ENCODE data around the gene CACNA2D3.

The CACNA2D3 gene

GRCh38 chr3:54685213-54685612, 562.9 kb downstream of the CACNA2D3 start:
- H3K4me1 ChIP-seq (ENCODE audit: control insufficient read depth in 2 of 2, insufficient read depth in 2 of 2, low read length in 2 of 2), result no peaks in the 10 kb centered on the region
- H3K4me3 ChIP-seq (ENCODE audit: low read length in 2 of 2), result no peak overlapping the region
- H3K9ac ChIP-seq (ENCODE audit: low read depth in 1 of 2, low read length in 2 of 2), result no peak overlapping the region
- no peaks in the 10 kb centered on the region for H3K9me3 ChIP-seq (ENCODE audit: control insufficient read depth in 2 of 2, low read length in 2 of 2)
- no peaks in the 10 kb centered on the region for H3K27me3 ChIP-seq (ENCODE audit: control insufficient read depth in 2 of 2, insufficient read depth in 2 of 2, low read length in 2 of 2)
- no peak overlapping the region for H3K27ac ChIP-seq (ENCODE audit: low read depth in 2 of 2, low read length in 2 of 2)
- H3K36me3 ChIP-seq (ENCODE audit: control insufficient read depth in 2 of 2, insufficient read depth in 2 of 2, low read length in 2 of 2), result no peaks in the 10 kb centered on the region

GRCh38 chr3:54691289-54691771, 569.0 kb downstream of the CACNA2D3 start:
- no peak overlapping the region for H3K9ac ChIP-seq (ENCODE audit: low read depth in 1 of 2, low read length in 2 of 2)
- no peaks in the 10 kb centered on the region for H3K9me3 ChIP-seq (ENCODE audit: control insufficient read depth in 2 of 2, low read length in 2 of 2)
- H3K36me3 ChIP-seq (ENCODE audit: control insufficient read depth in 2 of 2, insufficient read depth in 2 of 2, low read length in 2 of 2), result no peaks in the 10 kb centered on the region
- no peaks in the 10 kb centered on the region for H3K27me3 ChIP-seq (ENCODE audit: control insufficient read depth in 2 of 2, insufficient read depth in 2 of 2, low read length in 2 of 2)
- no peak overlapping the region for H3K27ac ChIP-seq (ENCODE audit: low read depth in 2 of 2, low read length in 2 of 2)
- H3K4me3 ChIP-seq (ENCODE audit: low read length in 2 of 2), result no peak overlapping the region
- no peaks in the 10 kb centered on the region for H3K4me1 ChIP-seq (ENCODE audit: control insufficient read depth in 2 of 2, insufficient read depth in 2 of 2, low read length in 2 of 2)

- no peak overlapping the region for H3K9ac ChIP-seq (ENCODE audit: low read depth in 1 of 2, low read length in 2 of 2)
Observed at GRCh38 chr3:54696313-54696712, 574.0 kb downstream of the CACNA2D3 start.

GRCh38 chr3:54698054-54698453, 575.7 kb downstream of the CACNA2D3 start:
- Histone ChIP-seq H3K27me3 (ENCODE audit: control insufficient read depth in 2 of 2, insufficient read depth in 2 of 2, low read length in 2 of 2) (no peaks in the 10 kb centered on the region), H3K4me3 (ENCODE audit: low read length in 2 of 2) (no peak overlapping the region), H3K4me1 (ENCODE audit: control insufficient read depth in 2 of 2, insufficient read depth in 2 of 2, low read length in 2 of 2) (no peaks in the 10 kb centered on the region), H3K9me3 (ENCODE audit: control insufficient read depth in 2 of 2, low read length in 2 of 2) (no peaks in the 10 kb centered on the region), H3K9ac (ENCODE audit: low read depth in 1 of 2, low read length in 2 of 2) (no peak overlapping the region), H3K36me3 (ENCODE audit: control insufficient read depth in 2 of 2, insufficient read depth in 2 of 2, low read length in 2 of 2) (no peaks in the 10 kb centered on the region), H3K27ac (ENCODE audit: low read depth in 2 of 2, low read length in 2 of 2) (no peak overlapping the region)

More at GRCh38 chr3:54696313-54696712, 574.0 kb downstream of the CACNA2D3 start:
- H3K4me1 ChIP-seq (ENCODE audit: control insufficient read depth in 2 of 2, insufficient read depth in 2 of 2, low read length in 2 of 2), result no peaks in the 10 kb centered on the region
- no peaks in the 10 kb centered on the region for H3K36me3 ChIP-seq (ENCODE audit: control insufficient read depth in 2 of 2, insufficient read depth in 2 of 2, low read length in 2 of 2)
- H3K27me3 ChIP-seq (ENCODE audit: control insufficient read depth in 2 of 2, insufficient read depth in 2 of 2, low read length in 2 of 2), result no peaks in the 10 kb centered on the region
- no peak overlapping the region for H3K4me3 ChIP-seq (ENCODE audit: low read length in 2 of 2)
- H3K9me3 ChIP-seq (ENCODE audit: control insufficient read depth in 2 of 2, low read length in 2 of 2), result no peaks in the 10 kb centered on the region
- H3K27ac ChIP-seq (ENCODE audit: low read depth in 2 of 2, low read length in 2 of 2), result no peak overlapping the region

GRCh38 chr3:54703923-54704322, 581.6 kb downstream of the CACNA2D3 start:
- no peak overlapping the region for H3K4me3 ChIP-seq (ENCODE audit: low read length in 2 of 2)
- H3K9me3 ChIP-seq (ENCODE audit: control insufficient read depth in 2 of 2, low read length in 2 of 2), result no peaks in the 10 kb centered on the region
- no peaks in the 10 kb centered on the region for H3K27me3 ChIP-seq (ENCODE audit: control insufficient read depth in 2 of 2, insufficient read depth in 2 of 2, low read length in 2 of 2)
- H3K4me1 ChIP-seq (ENCODE audit: control insufficient read depth in 2 of 2, insufficient read depth in 2 of 2, low read length in 2 of 2), result no peaks in the 10 kb centered on the region
- no peak overlapping the region for H3K9ac ChIP-seq (ENCODE audit: low read depth in 1 of 2, low read length in 2 of 2)
- H3K36me3 ChIP-seq (ENCODE audit: control insufficient read depth in 2 of 2, insufficient read depth in 2 of 2, low read length in 2 of 2), result no peaks in the 10 kb centered on the region
- no peak overlapping the region for H3K27ac ChIP-seq (ENCODE audit: low read depth in 2 of 2, low read length in 2 of 2)

- H3K27ac ChIP-seq (ENCODE audit: low read depth in 2 of 2, low read length in 2 of 2), result no peak overlapping the region
- no peaks in the 10 kb centered on the region for H3K9me3 ChIP-seq (ENCODE audit: control insufficient read depth in 2 of 2, low read length in 2 of 2)
- H3K4me3 ChIP-seq (ENCODE audit: low read length in 2 of 2), result no peak overlapping the region
- no peaks in the 10 kb centered on the region for H3K4me1 ChIP-seq (ENCODE audit: control insufficient read depth in 2 of 2, insufficient read depth in 2 of 2, low read length in 2 of 2)
- no peak overlapping the region for H3K9ac ChIP-seq (ENCODE audit: low read depth in 1 of 2, low read length in 2 of 2)
- H3K27me3 ChIP-seq (ENCODE audit: control insufficient read depth in 2 of 2, insufficient read depth in 2 of 2, low read length in 2 of 2), result no peaks in the 10 kb centered on the region
- H3K36me3 ChIP-seq (ENCODE audit: control insufficient read depth in 2 of 2, insufficient read depth in 2 of 2, low read length in 2 of 2), result no peaks in the 10 kb centered on the region
Observed at GRCh38 chr3:54705730-54706129, 583.4 kb downstream of the CACNA2D3 start.

GRCh38 chr3:54706738-54707137, 584.4 kb downstream of the CACNA2D3 start:
- no peaks in the 10 kb centered on the region for H3K9me3 ChIP-seq (ENCODE audit: control insufficient read depth in 2 of 2, low read length in 2 of 2)
- H3K4me1 ChIP-seq (ENCODE audit: control insufficient read depth in 2 of 2, insufficient read depth in 2 of 2, low read length in 2 of 2), result peaks cover 4% of the 10 kb centered on the region in 2 donors
- no peaks in the 10 kb centered on the region for H3K36me3 ChIP-seq (ENCODE audit: control insufficient read depth in 2 of 2, insufficient read depth in 2 of 2, low read length in 2 of 2)
- no peak overlapping the region for H3K4me3 ChIP-seq (ENCODE audit: low read length in 2 of 2)
- H3K27me3 ChIP-seq (ENCODE audit: control insufficient read depth in 2 of 2, insufficient read depth in 2 of 2, low read length in 2 of 2), result no peaks in the 10 kb centered on the region
- no peak overlapping the region for H3K9ac ChIP-seq (ENCODE audit: low read depth in 1 of 2, low read length in 2 of 2)
- H3K27ac ChIP-seq (ENCODE audit: low read depth in 2 of 2, low read length in 2 of 2), result no peak overlapping the region

- Histone ChIP-seq H3K4me3 (ENCODE audit: low read length in 2 of 2) (no peak overlapping the region), H3K9ac (ENCODE audit: low read depth in 1 of 2, low read length in 2 of 2) (no peak overlapping the region), H3K27me3 (ENCODE audit: control insufficient read depth in 2 of 2, insufficient read depth in 2 of 2, low read length in 2 of 2) (no peaks in the 10 kb centered on the region), H3K4me1 (ENCODE audit: control insufficient read depth in 2 of 2, insufficient read depth in 2 of 2, low read length in 2 of 2) (peaks cover 4 to 8% of the 10 kb centered on the region in 2 donors), H3K9me3 (ENCODE audit: control insufficient read depth in 2 of 2, low read length in 2 of 2) (no peaks in the 10 kb centered on the region), H3K27ac (ENCODE audit: low read depth in 2 of 2, low read length in 2 of 2) (no peak overlapping the region), H3K36me3 (ENCODE audit: control insufficient read depth in 2 of 2, insufficient read depth in 2 of 2, low read length in 2 of 2) (no peaks in the 10 kb centered on the region)
Observed at GRCh38 chr3:54709785-54710184, 587.4 kb downstream of the CACNA2D3 start.

GRCh38 chr3:54710954-54711353, 588.6 kb downstream of the CACNA2D3 start:
- Histone ChIP-seq H3K36me3 (ENCODE audit: control insufficient read depth in 2 of 2, insufficient read depth in 2 of 2, low read length in 2 of 2) (no peaks in the 10 kb centered on the region), H3K27ac (ENCODE audit: low read depth in 2 of 2, low read length in 2 of 2) (peak overlapping the region; percentile 6 to 29), H3K27me3 (ENCODE audit: control insufficient read depth in 2 of 2, insufficient read depth in 2 of 2, low read length in 2 of 2) (no peaks in the 10 kb centered on the region), H3K9ac (ENCODE audit: low read depth in 1 of 2, low read length in 2 of 2) (no peak overlapping the region), H3K9me3 (ENCODE audit: control insufficient read depth in 2 of 2, low read length in 2 of 2) (no peaks in the 10 kb centered on the region), H3K4me3 (ENCODE audit: low read length in 2 of 2) (peak overlapping the region in 1 of 2 donors; percentile 20), H3K4me1 (ENCODE audit: control insufficient read depth in 2 of 2, insufficient read depth in 2 of 2, low read length in 2 of 2) (peaks cover 4 to 8% of the 10 kb centered on the region in 2 donors)

GRCh38 chr3:54712539-54712938, 590.2 kb downstream of the CACNA2D3 start:
- no peak overlapping the region for H3K27ac ChIP-seq (ENCODE audit: low read depth in 2 of 2, low read length in 2 of 2)
- H3K4me3 ChIP-seq (ENCODE audit: low read length in 2 of 2), result no peak overlapping the region
- no peak overlapping the region for H3K9ac ChIP-seq (ENCODE audit: low read depth in 1 of 2, low read length in 2 of 2)
- no peaks in the 10 kb centered on the region for H3K9me3 ChIP-seq (ENCODE audit: control insufficient read depth in 2 of 2, low read length in 2 of 2)
- H3K27me3 ChIP-seq (ENCODE audit: control insufficient read depth in 2 of 2, insufficient read depth in 2 of 2, low read length in 2 of 2), result no peaks in the 10 kb centered on the region
- peaks cover 4 to 8% of the 10 kb centered on the region in 2 donors for H3K4me1 ChIP-seq (ENCODE audit: control insufficient read depth in 2 of 2, insufficient read depth in 2 of 2, low read length in 2 of 2)
- H3K36me3 ChIP-seq (ENCODE audit: control insufficient read depth in 2 of 2, insufficient read depth in 2 of 2, low read length in 2 of 2), result no peaks in the 10 kb centered on the region

GRCh38 chr3:54713031-54713430, 590.7 kb downstream of the CACNA2D3 start:
- no peak overlapping the region for H3K4me3 ChIP-seq (ENCODE audit: low read length in 2 of 2)
- no peak overlapping the region for H3K27ac ChIP-seq (ENCODE audit: low read depth in 2 of 2, low read length in 2 of 2)
- no peaks in the 10 kb centered on the region for H3K27me3 ChIP-seq (ENCODE audit: control insufficient read depth in 2 of 2, insufficient read depth in 2 of 2, low read length in 2 of 2)
- peaks cover 4 to 8% of the 10 kb centered on the region in 2 donors for H3K4me1 ChIP-seq (ENCODE audit: control insufficient read depth in 2 of 2, insufficient read depth in 2 of 2, low read length in 2 of 2)
- H3K9ac ChIP-seq (ENCODE audit: low read depth in 1 of 2, low read length in 2 of 2), result no peak overlapping the region
- no peaks in the 10 kb centered on the region for H3K36me3 ChIP-seq (ENCODE audit: control insufficient read depth in 2 of 2, insufficient read depth in 2 of 2, low read length in 2 of 2)
- no peaks in the 10 kb centered on the region for H3K9me3 ChIP-seq (ENCODE audit: control insufficient read depth in 2 of 2, low read length in 2 of 2)

Measured in mucosa of rectum (tissue), 2 donors.